Neural progenitor cell (in vitro differentiated cells): ENCODE measurements around the gene VPS13D. TPM values are rescaled to one million over a fixed set of nuclear protein-coding genes. Genes with fewer than 3 reads are reported as not detected.

Experiments
- DNase-seq: peaks from one replicate; pipeline ENCODE4 v3.0.0-alpha.2; 2016; ENCODE audit warnings: low spot score
- H2AFZ ChIP-seq: fragments of 200-600 bp; sonication (generic); replicated peaks from 2 replicates; pipeline ENCODE4 v1.6.1; 2016; ENCODE audit warnings: antibody characterized with exemption
- H3F3A ChIP-seq: fragments of 200-600 bp; sonication (generic); 2 replicates; pipeline ENCODE4 v1.6.1; 2016; ENCODE audit warnings: antibody characterized with exemption, low read depth
- H3K27ac ChIP-seq: fragments of 200-600 bp; sonication (generic); 2 replicates; pipeline ENCODE4 v1.5.1; 2016; ENCODE audit warnings: mild to moderate bottlenecking
- H3K27me3 ChIP-seq: fragments of 200-600 bp; sonication (generic); 2 replicates; pipeline ENCODE4 v1.6.1; 2016; ENCODE audit warnings: mild to moderate bottlenecking, moderate library complexity
- H3K36me3 ChIP-seq: fragments of 200-600 bp; sonication (generic); 2 replicates; pipeline ENCODE4 v1.5.1; 2016
- H3K4me1 ChIP-seq: fragments of 200-600 bp; sonication (generic); 2 replicates; pipeline ENCODE4 v1.6.1; 2016; ENCODE audit warnings: mixed run types
- H3K4me2 ChIP-seq: fragments of 200-600 bp; sonication (generic); 2 replicates; pipeline ENCODE4 v1.6.1; 2016
- H3K4me3 ChIP-seq: fragments of 200-600 bp; sonication (generic); 2 replicates; pipeline ENCODE4 v1.5.1; 2016
- H3K79me2 ChIP-seq: fragments of 200-600 bp; sonication (generic); 2 replicates; pipeline ENCODE4 v1.6.1; 2016; ENCODE audit warnings: low read depth
- H3K9ac ChIP-seq: fragments of 200-600 bp; sonication (generic); 2 replicates; pipeline ENCODE4 v1.6.1; 2016
- H3K9me3 ChIP-seq: fragments of 200-600 bp; sonication (generic); 2 replicates; pipeline ENCODE4 v1.5.1; 2016; ENCODE audit warnings: low read depth
- H4K20me1 ChIP-seq: fragments of 200-600 bp; sonication (generic); 2 replicates; pipeline ENCODE4 v1.6.1; 2016; ENCODE audit warnings: low read depth
- H3K27ac Mint-ChIP-seq: 3 replicates; pipeline ENCODE4 v1.8.0; 2021; ENCODE audit warnings: mixed read lengths
- H3K27me3 Mint-ChIP-seq: 2 replicates; pipeline ENCODE4 v1.8.0; 2022; ENCODE audit warnings: low read depth, mild to moderate bottlenecking, inconsistent platforms, moderate library complexity, mixed read lengths; ENCODE audit not compliant: insufficient read depth
- H3K36me3 Mint-ChIP-seq: 3 replicates; pipeline ENCODE4 v1.8.0; 2021; ENCODE audit warnings: mixed read lengths
- H3K4me1 Mint-ChIP-seq: 3 replicates; pipeline ENCODE4 v1.8.0; 2021; ENCODE audit warnings: mixed read lengths
- H3K4me3 Mint-ChIP-seq: 3 replicates; pipeline ENCODE4 v1.8.0; 2021; ENCODE audit warnings: mild to moderate bottlenecking, moderate library complexity, mixed read lengths
- H3K9me3 Mint-ChIP-seq: 3 replicates; pipeline ENCODE4 v1.8.0; 2020; ENCODE audit warnings: mixed read lengths
- CTCF ChIP-seq: fragments of 200-600 bp; sonication (generic); IDR thresholded peaks from 2 replicates; pipeline ENCODE4 v1.5.1; 2017; ENCODE audit warnings: antibody characterized with exemption, mild to moderate bottlenecking
- EZH2 ChIP-seq: fragments of 200-600 bp; sonication (generic); IDR thresholded peaks from 2 replicates; pipeline ENCODE4 v1.6.1; 2017; ENCODE audit warnings: antibody characterized with exemption, mild to moderate bottlenecking, moderate library complexity
- EZH2phosphoT487 ChIP-seq: fragments of 200-600 bp; sonication (generic); IDR thresholded peaks from 2 replicates; pipeline ENCODE4 v1.6.1; 2017; ENCODE audit warnings: antibody characterized with exemption
- total RNA-seq: library from RNA; depleted of rRNA; stranded (reverse); fragments of >200 nt; gene quantifications from 2 replicates; pipeline ENCODE4 v1.2.3, GENCODE V29; 2015; ENCODE audit warnings: low replicate concordance

VPS13D gene
- total RNA-seq, 1 donor from 2014 or later = 16.4 TPM

- no peaks in the 10 kb centered on the region for H3K79me2 ChIP-seq
- H3F3A ChIP-seq = no peaks in the 10 kb centered on the region
- no peaks in the 10 kb centered on the region for H3K27me3 ChIP-seq
- H3K4me1 ChIP-seq = no peaks in the 10 kb centered on the region
- H3K4me2 ChIP-seq = no peak overlapping the region
- no peak overlapping the region for H3K4me3 ChIP-seq
- H3K36me3 ChIP-seq = peaks cover 9% of the 10 kb centered on the region
- no peak overlapping the region for H3K27ac Mint-ChIP-seq
- H2AFZ ChIP-seq = no peak overlapping the region
- no peak overlapping the region for H3K4me3 Mint-ChIP-seq
- DNase-seq = no peak
- H3K4me1 Mint-ChIP-seq = peaks cover 3% of the 10 kb centered on the region
- H3K9me3 Mint-ChIP-seq = no peaks in the 10 kb centered on the region
- no peaks in the 10 kb centered on the region for H3K9me3 ChIP-seq
- H4K20me1 ChIP-seq = no peaks in the 10 kb centered on the region
- H3K27me3 Mint-ChIP-seq = peaks cover 2% of the 10 kb centered on the region
- TF ChIP-seq EZH2 = no peak
- no peak for TF ChIP-seq EZH2phosphoT487
- peaks cover 8% of the 10 kb centered on the region for H3K36me3 Mint-ChIP-seq
- H3K27ac ChIP-seq = no peak overlapping the region
- no peak overlapping the region for H3K9ac ChIP-seq
Observed at GRCh38 chr1:12245116-12245515, 15.3 kb downstream of the VPS13D start.

GRCh38 chr1:12245733-12246132 lies 15.9 kb downstream of the VPS13D start:
- no peak overlapping the region for H3K9ac ChIP-seq
- H3F3A ChIP-seq = no peaks in the 10 kb centered on the region
- no peaks in the 10 kb centered on the region for H3K79me2 ChIP-seq
- DNase-seq = no peak
- no peak overlapping the region for H3K4me3 Mint-ChIP-seq
- no peaks in the 10 kb centered on the region for H3K9me3 Mint-ChIP-seq
- H3K4me2 ChIP-seq = no peak overlapping the region
- peaks cover 2% of the 10 kb centered on the region for H3K27me3 Mint-ChIP-seq
- no peaks in the 10 kb centered on the region for H4K20me1 ChIP-seq
- H3K9me3 ChIP-seq = no peaks in the 10 kb centered on the region
- H3K36me3 Mint-ChIP-seq = peaks cover 13% of the 10 kb centered on the region
- H3K27me3 ChIP-seq = no peaks in the 10 kb centered on the region
- H3K27ac ChIP-seq = no peak overlapping the region
- H3K4me3 ChIP-seq = no peak overlapping the region
- TF ChIP-seq EZH2 (no peak), EZH2phosphoT487 (no peak), CTCF (no peak)
- peaks cover 3% of the 10 kb centered on the region for H3K4me1 Mint-ChIP-seq
- peaks cover 9% of the 10 kb centered on the region for H3K36me3 ChIP-seq
- no peak overlapping the region for H3K27ac Mint-ChIP-seq
- no peak overlapping the region for H2AFZ ChIP-seq
- H3K4me1 ChIP-seq = no peaks in the 10 kb centered on the region

GRCh38 chr1:12246584-12246983 lies 16.8 kb downstream of the VPS13D start:
- Histone ChIP-seq H3K9ac (no peak overlapping the region), H3K27me3 (no peaks in the 10 kb centered on the region), H3K4me2 (no peak overlapping the region), H3F3A (no peaks in the 10 kb centered on the region), H3K36me3 (peaks cover 9% of the 10 kb centered on the region), H3K79me2 (no peaks in the 10 kb centered on the region), H2AFZ (no peak overlapping the region), H3K9me3 (no peaks in the 10 kb centered on the region), H3K4me3 (no peak overlapping the region), H4K20me1 (no peaks in the 10 kb centered on the region), H3K27ac (no peak overlapping the region), H3K4me1 (no peaks in the 10 kb centered on the region)
- peaks cover 3% of the 10 kb centered on the region for H3K4me1 Mint-ChIP-seq
- H3K27ac Mint-ChIP-seq = no peak overlapping the region
- no peaks in the 10 kb centered on the region for H3K9me3 Mint-ChIP-seq
- no peak for TF ChIP-seq EZH2phosphoT487
- TF ChIP-seq EZH2 = no peak
- no peak for TF ChIP-seq CTCF
- DNase-seq = no peak
- H3K4me3 Mint-ChIP-seq = no peak overlapping the region
- peaks cover 18% of the 10 kb centered on the region for H3K36me3 Mint-ChIP-seq
- H3K27me3 Mint-ChIP-seq = peaks cover 2% of the 10 kb centered on the region

GRCh38 chr1:12249181-12249580 lies 19.4 kb downstream of the VPS13D start:
- H3K4me2 ChIP-seq = no peak overlapping the region

More at GRCh38 chr1:12249181-12249580, 19.4 kb downstream of the VPS13D start:
- no peaks in the 10 kb centered on the region for H3K4me1 ChIP-seq
- H3K4me3 ChIP-seq = no peak overlapping the region
- no peak overlapping the region for H3K27ac Mint-ChIP-seq
- no peaks in the 10 kb centered on the region for H3K79me2 ChIP-seq
- H3K36me3 ChIP-seq = peaks cover 12% of the 10 kb centered on the region
- H3K4me3 Mint-ChIP-seq = no peak overlapping the region
- no peak overlapping the region for H2AFZ ChIP-seq
- DNase-seq = no peak
- H4K20me1 ChIP-seq = no peaks in the 10 kb centered on the region
- H3K27ac ChIP-seq = no peak overlapping the region
- no peaks in the 10 kb centered on the region for H3K9me3 ChIP-seq
- H3K9ac ChIP-seq = no peak overlapping the region
- H3K27me3 Mint-ChIP-seq = peaks cover 4% of the 10 kb centered on the region
- TF ChIP-seq EZH2phosphoT487 (no peak), CTCF (no peak), EZH2 (no peak)
- H3K36me3 Mint-ChIP-seq = peaks cover 19% of the 10 kb centered on the region
- H3F3A ChIP-seq = no peaks in the 10 kb centered on the region
- H3K27me3 ChIP-seq = no peaks in the 10 kb centered on the region
- H3K9me3 Mint-ChIP-seq = no peaks in the 10 kb centered on the region
- H3K4me1 Mint-ChIP-seq = peaks cover 3% of the 10 kb centered on the region
